GM18519 (cell line): ENCODE data around the gene DNM1.
"Not testable (repeated sequence)": the region's sequence is repeated elsewhere in the genome, so short reads cannot be mapped to it uniquely, and the experiment has no call there.

ENCODE experiments used
- ATAC-seq: cut with Tn5 transposase; IDR thresholded peaks from one replicate; pipeline ENCODE4 v1.9.1; 2021; ENCODE audit warnings: mild to moderate bottlenecking, moderate library complexity; ENCODE audit not compliant: unreplicated experiment, low FRiP score

DNM1 gene

DNA sequence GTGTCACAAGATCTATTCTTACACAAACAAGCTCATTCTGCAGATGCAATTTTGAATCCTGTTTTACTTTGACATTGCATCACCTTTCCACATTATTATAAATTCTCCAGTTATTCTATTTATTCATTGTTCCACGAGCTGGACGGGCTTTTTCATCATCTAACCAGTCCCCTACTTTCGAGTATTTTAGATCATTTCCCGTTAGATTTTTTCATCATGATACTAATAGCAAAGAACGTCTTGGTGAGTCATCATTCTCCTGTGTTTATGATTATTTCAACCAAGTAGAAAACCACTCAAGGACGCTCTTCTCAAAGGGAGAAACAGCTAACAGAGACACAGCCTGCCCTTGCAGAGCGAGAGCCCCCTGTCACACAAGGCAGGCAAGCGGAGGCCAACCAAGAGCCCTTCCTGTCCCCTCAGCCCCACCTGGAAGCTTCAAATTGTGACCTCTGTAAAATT lies 28.0 kb upstream of the DNM1 start:
- no peak for ATAC-seq

DNA sequence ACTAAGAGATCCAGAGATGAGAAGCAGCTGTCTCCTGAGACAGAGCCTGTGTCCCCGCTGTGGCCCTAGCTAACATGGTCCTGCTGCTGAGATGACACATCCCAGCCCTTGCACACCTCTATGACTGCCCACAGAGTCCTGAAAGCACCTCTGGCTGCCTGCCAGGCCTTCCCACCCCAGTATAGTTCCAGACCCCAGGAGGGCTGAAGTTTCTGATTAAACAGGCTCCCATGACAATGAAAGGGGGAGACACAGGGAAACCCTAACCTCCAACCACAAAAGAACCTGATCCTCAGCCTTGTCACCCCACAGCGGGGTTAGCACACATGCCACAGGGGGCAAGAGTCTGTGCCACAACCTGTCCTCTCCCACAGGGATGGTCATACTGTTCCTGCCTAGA lies 27.5 kb upstream of the DNM1 start:
- ATAC-seq: no peak

DNA sequence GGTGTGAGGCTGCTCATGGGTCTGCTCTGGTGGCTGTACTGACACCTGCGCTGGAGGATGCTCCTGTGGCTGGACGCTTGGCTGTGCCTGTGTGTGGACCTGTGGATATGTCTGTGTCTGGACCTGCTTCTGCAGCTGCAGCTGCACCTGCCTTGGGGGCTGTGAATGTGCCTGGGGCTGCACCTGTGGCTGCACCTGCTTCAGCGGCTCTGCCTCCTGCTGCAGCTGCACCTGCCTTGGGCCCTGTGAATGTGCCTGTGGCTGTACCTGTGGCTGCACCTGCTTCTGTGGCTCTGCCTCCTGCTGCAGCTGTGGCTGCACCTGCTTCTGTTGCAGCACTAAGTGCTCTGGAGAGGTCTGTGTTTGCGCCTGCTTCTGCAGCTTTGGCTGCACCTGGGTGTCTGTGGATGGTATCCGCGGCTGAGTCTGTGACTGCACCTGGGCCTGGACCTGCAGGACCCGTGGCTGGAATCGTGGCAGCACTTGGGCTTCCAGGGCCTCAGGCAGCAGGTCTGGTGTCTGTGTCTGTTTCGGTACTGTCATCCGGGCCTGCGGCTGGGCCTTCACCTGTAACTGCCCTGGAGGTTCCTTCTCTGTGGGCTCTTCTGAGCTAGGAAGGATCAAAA lies 24.3 kb upstream of the DNM1 start:
- ATAC-seq: no peak

DNA sequence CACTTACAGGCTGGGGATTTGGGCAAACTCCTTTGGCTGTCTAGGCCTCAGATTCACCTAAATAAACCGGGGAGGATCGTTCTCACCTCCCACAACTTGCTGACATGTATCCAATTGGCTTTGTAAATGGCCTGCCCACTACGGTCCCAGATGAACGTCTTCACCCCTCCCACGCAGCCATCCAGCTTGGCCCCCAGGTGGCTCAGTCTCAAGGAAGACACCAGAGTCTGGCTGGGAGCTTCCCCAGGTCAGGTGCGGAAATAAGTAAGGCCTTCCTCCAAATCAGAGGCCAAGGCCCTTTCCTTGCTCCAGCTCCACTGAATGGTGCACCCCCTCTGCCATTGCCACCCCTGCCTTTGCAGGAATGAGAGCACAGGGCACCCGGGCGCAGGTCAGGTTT lies 23.2 kb upstream of the DNM1 start:
- no peak for ATAC-seq

DNA sequence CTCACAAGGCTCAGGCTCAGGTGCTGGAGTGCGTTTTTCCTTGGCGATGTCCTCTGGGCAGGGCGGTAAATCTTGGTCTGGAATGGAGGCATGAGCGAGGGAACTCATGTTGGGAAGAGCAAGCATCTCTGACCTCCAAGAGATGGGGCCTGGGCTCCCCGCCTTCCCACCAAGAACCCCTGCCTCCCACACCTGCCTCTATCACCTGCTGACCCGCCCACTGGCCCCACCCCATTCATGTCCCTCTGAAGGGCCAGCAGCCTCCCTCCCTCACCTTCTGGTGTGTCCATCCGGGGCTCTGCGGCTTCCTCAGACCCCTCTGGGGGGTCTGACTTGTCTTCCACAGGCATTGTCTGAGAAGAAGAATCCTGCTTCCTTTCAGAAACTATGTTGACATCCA lies 22.7 kb upstream of the DNM1 start:
- ATAC-seq: no peak

DNA sequence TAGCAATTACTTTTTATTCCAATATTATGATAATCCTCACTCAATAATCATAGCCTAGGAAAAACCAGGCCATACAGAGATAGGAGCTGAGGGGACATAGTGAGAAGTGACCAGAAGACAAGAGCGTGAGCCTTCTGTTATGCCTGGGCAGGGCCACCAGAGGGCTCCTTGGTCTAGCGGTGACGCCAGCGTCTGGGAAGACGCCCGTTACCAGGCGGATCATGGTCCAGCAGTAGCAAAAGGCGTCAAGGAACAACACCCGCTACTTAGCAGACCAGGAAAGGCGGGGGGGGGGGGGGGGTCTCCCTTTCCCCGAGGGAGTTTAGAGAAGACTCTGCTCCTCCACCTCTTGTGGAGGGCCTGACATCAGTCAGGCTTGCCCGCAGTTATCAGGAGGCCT lies 21.7 kb upstream of the DNM1 start:
- ATAC-seq: not testable (repeated sequence)

DNA sequence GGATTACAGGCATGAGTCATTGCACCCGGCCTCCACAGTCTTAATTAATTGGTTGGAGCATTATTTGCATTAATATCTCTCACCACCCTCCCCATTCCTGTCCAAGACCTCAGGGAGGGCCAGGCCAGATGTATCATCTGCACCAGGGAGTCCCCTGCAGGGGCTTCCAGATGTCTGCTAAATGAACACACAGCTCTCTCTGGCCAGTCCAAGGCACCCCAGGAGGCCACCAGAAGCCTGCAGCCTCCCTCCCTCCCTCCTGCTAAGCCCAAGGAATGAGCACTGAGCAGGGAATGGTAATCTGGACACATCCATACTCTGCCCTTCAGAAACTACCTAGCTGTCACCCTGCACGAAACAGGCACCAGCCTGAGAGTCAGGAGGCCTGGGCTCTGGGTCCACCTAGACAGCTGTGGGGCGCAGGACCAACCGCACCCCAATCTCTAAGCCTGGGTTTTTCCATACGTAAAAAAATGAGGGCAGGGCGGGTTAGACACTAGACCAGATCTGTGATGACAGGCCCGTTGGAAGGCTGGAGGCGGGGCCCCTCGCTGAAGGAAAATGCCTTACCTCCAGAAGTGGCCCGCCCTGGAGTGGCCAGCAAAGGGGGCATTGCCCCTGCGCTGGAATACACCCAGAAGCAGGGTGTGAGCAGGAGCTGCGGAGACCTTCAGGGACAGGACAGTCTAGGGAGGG lies 20.1 kb upstream of the DNM1 start:
- ATAC-seq: no peak

DNA sequence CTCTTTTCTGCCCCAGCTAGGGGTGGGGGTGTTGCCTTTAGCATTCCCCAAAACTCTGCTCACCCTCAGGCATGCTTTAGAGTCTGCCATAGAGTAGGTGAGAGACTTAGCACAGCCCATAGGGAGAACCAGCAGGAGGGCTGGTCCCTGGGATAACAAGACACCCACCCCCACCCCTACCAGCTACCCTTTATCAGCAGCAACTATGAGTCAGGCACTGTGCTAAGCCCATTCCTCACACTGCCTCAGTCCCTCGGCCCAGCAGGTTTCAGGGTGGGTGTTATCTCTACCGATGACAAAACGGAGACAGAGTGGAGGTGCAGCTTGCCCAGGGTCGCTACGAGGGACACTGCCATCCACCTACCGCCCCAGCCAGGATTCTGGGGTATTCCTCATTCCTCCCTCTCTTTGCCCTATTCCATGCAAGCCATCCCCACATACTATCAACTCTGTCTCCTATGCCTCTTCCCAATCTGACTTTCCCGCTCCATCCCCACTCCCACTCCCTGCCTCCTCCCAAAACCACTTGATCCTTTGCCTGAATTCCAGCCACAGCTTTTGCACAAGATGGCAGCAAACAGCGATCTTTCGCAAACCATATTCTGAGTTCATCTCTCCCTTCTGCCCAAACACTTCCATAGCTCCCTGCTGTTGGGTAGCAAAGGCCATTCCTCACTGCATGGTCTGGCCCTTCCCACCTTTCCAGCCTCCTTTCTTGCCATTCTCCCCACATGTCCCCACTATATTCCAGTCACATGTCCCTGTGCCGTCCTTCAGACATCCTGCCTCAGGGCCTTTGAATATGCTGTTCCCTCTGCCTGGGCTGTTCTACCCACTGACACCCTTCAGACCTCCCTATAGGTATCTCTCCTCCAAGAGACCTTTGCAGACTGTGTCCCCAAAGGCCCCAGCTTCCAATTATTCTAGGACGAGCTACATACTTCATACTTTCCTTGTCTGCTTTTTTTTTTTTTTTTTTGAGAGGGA lies 16.9 kb upstream of the DNM1 start:
- ATAC-seq: no peak

DNA sequence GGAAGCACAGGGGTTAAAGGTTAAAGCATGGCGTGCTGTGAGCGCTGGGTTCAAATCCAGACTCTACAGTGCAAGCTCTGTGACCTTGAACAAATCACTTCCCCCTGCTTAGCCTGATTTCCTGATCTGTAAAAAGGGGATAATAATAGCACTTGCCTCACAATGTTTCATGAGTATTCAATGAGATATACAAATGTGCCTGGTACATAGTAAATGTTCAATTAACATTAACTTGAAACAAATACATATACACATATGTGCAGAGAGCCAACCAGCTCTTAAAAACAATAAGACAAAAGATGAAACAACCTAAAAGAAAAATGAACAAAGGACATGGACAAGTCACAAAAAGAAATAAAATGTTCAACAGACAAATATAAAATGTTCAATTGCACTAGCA lies 15.8 kb upstream of the DNM1 start:
- ATAC-seq: no peak

DNA sequence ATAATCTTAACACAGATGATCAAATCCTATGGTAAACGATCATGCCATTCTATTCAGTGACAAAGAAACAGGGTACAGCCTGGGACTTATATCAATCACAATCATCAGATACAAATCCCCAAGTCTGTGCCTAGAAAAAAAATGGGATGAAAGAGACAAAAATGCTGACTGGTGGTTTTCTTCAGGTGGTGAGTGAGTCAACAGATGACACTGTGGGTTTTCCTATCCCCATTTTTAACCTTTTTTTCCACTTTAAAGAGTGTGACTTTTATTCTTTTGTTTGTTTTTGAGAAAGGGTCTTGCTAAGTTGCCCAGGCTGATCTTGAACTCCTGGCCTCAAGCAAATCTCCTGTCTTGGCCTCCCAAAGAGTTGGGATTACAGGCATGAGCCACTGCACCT lies 15.0 kb upstream of the DNM1 start:
- ATAC-seq: no peak

DNA sequence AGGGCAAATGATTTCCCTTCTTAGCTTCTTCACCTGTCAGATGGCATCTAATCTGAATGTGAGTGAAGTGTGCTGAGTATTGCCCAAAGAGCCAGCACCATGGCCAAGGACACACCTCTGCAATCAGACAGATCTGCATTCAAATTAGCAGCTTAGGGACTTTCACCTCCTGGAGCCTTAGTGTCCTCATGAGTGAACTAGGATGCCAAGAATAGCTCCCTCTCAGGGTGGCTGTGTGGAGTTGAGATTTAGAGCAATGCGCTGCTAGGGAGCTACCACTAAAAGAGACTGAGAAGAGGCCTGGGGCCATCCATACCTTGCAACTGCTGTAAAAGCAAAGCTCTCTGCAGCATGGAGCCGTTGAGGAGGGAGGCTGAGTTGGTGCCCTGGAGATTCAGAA lies 13.2 kb upstream of the DNM1 start:
- no peak for ATAC-seq

DNA sequence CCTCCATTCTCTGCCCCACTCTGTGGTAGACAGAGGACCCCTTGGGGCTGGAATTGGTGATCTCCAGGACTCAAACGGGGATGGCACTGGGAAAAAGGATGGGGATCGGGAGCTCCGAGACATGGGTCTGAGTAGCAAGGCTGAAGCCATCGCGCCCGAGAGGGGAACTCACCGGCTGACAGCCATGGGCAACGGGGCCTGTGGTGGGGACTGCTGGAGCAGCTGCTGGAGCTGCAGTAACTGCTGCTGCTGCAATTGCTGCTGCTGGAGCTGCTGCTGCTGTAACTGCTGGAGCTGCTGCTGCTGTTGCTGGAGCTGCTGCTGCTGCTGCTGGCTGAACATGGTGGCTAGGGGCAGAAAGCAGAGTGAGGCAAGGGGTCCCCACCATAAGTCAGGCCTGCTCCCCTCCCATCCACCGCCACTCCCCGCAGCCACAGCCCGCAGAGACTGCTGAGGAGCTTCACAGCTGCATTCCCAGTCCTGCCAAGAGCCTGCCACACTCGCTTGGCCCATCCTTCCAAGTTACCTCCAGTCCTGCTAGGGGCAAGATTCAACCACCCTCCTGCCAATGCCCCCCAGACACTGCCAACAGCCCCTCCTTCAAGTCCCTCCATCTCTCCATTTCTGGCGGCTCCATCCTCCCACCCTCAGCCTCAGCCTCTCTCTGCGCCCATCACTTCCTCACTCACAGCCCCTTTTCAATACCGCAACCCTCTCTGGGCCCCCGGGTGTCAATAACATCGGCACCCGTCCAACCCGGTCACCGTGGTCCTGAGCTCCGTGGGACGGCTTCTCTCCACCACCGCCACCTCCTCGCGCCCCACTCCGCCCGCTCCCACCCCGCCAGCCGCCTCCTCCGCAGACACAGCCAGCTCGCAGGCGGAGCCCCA lies 12.4 kb upstream of the DNM1 start:
- no peak for ATAC-seq

DNA sequence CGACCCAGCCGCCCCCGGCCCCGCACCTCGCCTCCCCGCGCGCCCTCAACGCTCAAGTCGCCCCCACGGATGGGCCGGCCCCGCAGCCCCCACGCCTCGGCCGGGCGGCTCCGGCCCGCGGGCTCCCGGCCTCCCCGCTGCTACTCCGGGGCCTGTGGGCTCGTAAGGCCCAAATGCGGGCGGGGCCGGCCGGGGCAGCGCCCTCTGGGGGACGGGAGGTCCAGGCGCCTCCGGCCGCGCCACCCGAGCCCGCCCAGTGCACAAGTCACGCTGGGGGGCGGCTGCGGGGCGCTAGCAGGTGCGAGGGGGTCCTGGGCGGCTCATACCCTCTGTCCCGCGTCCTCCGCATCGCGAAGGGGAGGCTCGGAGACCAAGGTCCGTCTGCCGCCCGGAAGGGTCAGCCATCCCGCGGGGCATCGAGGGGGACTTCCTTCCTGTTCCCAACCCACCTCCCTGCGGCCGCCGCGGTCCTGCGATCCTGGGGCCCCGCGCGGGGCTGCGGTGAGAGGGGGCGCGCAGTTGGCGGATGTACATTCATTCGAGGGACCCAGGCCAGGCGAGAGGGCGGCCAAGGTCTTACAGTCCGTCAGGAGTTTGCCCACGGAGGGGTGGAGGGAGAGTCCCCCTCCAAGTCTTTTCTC lies 11.7 kb upstream of the DNM1 start, which contains the start of gene CIZ1:
CIZ1 (minus strand) TSS at position 167 of the 641 bp plus-strand sequence. CDS start 715 bp downstream, outside the sequence.
- peak; percentile 41 for ATAC-seq

DNA sequence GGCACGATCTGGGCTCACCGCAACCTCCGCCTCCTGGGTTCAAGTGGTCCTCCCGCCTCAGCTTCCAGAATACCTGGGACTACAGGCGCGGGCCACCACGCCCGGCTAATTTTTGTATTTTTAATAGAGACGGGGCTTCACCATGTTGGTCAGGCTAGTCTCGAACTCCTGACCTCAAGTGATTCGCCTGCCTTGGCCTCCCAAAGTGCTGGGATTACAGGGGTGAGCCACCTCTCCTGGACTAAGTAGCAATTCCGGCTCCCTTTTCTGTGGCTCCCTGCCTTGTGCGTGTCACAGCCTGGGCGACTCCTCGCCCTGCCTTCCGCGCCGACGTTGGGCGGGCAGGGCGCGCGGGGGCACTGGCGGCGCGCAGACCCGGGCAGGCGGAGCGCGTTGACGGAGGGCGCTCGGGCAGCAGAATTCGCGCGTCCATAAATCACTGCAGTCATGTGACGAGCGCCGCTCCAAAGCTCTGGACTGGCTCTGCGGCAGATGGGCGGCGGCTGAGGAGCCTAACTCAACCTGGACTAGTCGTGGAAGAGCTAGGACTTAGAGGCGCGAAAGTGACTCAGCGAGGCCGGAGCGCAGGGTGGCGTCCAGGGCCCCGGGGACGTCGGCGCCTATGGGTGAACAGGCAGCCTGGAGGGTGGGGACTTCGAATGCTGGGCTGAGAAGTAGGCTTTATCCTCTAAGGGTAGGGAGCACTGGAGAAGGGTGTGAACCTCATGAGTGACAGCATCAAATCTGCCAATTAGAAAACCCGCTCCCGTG lies 10.4 kb upstream of the DNM1 start:
- ATAC-seq: peak; percentile 59

DNA sequence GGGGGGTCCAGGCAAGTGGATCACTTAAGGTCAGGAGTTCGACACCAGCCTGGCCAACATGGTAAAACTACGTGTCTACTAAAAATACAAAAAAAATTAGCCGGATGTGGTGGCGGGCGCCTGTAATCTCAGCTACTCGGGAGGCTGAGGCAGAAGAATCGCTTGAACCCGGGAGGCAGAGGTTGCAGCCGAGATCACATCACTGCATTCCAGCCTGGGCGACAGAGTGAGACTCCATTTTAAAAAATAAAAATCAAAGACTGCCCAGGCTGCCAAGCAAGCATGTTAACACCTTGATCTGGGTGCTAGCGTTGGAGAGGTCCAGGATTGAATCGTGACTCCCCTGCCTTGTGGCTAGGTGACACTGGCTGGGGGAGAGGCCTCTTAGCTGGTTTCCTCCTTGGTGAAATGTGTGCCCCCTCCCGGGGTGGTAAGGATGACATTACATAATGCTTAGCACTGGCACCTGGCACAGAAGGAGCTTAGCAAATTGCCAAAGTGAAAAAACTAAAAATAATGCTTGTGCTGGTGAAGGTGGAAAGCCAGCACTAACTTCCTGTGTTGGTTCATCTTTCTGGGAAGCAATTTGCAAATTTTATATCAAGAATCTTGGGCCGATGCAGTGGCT lies 9.6 kb upstream of the DNM1 start:
- no peak for ATAC-seq

DNA sequence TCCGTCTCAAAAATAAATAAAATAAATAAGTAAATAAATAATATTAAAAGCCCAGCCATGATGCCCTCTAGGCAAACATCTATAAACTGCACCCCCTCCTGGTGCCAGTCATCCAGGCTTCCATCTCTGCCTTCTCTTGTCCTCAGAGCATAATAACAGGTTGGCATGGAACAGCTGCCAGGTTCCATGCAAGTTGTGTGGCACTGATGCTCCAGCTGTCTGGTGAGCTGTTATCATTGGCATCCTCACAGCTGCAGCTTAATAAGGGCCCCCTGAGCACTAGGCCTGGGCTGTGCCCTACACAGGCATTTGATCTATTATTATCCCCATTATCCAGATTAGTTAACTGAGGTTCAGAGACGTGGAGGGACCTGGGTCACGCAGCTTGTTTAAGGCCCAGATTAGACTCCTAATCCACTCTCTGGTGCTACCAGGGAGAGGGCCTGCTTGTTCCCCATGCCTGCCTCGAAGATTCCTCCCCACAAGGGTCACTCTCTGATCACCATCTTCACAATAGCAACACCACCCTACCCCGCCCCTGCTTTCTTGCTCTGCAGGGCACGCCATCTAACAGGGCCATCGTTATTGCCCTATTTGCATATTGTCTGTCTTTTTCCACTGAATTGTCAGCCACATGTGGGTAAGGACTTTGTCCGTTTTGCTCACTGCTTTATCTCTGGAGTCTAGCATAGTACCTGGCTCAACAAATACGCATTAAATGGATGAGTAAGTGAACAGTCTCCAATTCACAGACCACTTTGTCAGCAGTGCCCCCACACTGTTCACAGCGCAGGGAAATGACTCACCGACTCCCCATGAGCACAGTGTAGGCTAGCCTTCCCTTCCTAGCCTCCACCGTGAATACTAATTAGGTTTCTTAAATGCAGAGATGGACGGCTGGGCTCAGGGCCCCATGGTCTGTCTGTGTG lies 1.5 kb upstream of the DNM1 start:
- ATAC-seq: no peak

DNA sequence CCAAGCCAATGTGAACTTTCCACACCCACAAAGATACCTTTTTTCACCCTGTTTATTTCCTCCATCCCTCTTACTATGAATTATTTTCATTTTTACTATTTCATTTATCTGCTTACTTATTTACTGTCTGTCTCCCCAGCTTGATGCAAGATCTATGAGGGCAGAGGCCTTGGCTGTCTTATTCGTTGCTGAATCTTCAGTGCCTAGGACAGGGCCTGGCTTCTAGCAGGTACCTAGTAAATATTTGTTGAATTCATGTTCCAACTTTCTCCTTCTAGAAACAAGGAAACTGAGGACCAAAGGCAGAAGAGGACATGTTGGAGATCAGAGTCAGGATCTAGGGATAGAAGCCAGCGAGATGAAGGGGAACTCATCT lies 543 bp upstream of the DNM1 start:
- ATAC-seq: no peak
